ENCODE data around the gene SDCBP2. TPM values are rescaled to one million over a fixed set of nuclear protein-coding genes. Genes with fewer than 3 reads are reported as not detected.

SDCBP2 gene
- total and polyA plus RNA-seq, 2 experiments from 2014 or later, result 3.2 to 5.3 TPM

DNA sequence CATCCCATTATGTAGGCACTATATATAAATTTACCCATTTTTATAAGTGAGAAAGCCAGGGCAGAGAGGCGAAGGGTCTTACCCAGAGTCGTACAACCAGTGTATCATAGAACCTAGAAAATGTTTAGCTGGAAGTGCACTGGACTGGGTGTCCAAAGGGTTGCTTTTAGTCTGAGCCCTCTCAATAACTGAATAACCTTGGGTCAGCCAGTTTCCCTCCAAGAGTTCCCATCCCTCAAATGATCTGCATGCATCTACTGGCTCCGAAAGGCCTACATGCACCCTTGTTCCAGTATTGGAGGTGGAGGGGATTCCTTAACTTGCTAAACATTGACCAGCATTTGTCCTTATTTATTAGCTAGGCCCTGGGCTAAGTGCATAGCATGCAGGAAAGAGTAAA is 59.1 kb downstream of the SDCBP2 start:
- Histone ChIP-seq H4K20me1 (replicated peaks; ENCODE audit: insufficient read depth) (0 out of 2 replicates have a peak, but pooled peaks cover 2% of the 10 kb centered on the region), H3K4me3 (no peak overlapping the region), H3K27ac (ENCODE audit: low read depth) (no peak overlapping the region), H3K4me2 (no peak overlapping the region), H2AFZ (no peak overlapping the region), H3K27me3 (ENCODE audit: insufficient read depth) (peaks cover 8% of the 10 kb centered on the region; the same call in 1 of the 2 replicates), H3K9me2 (ENCODE audit: insufficient read depth) (no peaks in the 10 kb centered on the region), H3K79me2 (replicated peaks; ENCODE audit: insufficient read depth) (no peaks in the 10 kb centered on the region), H3F3A (replicated peaks; ENCODE audit: low read depth) (0 out of 2 replicates have a peak, but pooled peaks cover 7% of the 10 kb centered on the region), H3K36me3 (ENCODE audit: insufficient read depth) (no peaks in the 10 kb centered on the region), H3K4me1 (ENCODE audit: insufficient read depth) (peaks cover 15% of the 10 kb centered on the region)
- H3K4me1 Mint-ChIP-seq, result peaks cover 23% of the 10 kb centered on the region
- H3K36me3 Mint-ChIP-seq (ENCODE audit: low read depth), result no peaks in the 10 kb centered on the region
- no peak overlapping the region for H3K27ac Mint-ChIP-seq
- H3K27me3 Mint-ChIP-seq (ENCODE audit: insufficient read depth, low read depth, poor library complexity), result peaks cover 7% of the 10 kb centered on the region
- ATAC-seq, result no peak
- TF ChIP-seq JUNB (IDR thresholded peaks at IDR 0.05; ENCODE audit: unreplicated experiment), result no peak
- TF ChIP-seq NANOG (IDR thresholded peaks at IDR 0.05; ENCODE audit: borderline replicate concordance), result no peak
- TF ChIP-seq, protein P1, sequence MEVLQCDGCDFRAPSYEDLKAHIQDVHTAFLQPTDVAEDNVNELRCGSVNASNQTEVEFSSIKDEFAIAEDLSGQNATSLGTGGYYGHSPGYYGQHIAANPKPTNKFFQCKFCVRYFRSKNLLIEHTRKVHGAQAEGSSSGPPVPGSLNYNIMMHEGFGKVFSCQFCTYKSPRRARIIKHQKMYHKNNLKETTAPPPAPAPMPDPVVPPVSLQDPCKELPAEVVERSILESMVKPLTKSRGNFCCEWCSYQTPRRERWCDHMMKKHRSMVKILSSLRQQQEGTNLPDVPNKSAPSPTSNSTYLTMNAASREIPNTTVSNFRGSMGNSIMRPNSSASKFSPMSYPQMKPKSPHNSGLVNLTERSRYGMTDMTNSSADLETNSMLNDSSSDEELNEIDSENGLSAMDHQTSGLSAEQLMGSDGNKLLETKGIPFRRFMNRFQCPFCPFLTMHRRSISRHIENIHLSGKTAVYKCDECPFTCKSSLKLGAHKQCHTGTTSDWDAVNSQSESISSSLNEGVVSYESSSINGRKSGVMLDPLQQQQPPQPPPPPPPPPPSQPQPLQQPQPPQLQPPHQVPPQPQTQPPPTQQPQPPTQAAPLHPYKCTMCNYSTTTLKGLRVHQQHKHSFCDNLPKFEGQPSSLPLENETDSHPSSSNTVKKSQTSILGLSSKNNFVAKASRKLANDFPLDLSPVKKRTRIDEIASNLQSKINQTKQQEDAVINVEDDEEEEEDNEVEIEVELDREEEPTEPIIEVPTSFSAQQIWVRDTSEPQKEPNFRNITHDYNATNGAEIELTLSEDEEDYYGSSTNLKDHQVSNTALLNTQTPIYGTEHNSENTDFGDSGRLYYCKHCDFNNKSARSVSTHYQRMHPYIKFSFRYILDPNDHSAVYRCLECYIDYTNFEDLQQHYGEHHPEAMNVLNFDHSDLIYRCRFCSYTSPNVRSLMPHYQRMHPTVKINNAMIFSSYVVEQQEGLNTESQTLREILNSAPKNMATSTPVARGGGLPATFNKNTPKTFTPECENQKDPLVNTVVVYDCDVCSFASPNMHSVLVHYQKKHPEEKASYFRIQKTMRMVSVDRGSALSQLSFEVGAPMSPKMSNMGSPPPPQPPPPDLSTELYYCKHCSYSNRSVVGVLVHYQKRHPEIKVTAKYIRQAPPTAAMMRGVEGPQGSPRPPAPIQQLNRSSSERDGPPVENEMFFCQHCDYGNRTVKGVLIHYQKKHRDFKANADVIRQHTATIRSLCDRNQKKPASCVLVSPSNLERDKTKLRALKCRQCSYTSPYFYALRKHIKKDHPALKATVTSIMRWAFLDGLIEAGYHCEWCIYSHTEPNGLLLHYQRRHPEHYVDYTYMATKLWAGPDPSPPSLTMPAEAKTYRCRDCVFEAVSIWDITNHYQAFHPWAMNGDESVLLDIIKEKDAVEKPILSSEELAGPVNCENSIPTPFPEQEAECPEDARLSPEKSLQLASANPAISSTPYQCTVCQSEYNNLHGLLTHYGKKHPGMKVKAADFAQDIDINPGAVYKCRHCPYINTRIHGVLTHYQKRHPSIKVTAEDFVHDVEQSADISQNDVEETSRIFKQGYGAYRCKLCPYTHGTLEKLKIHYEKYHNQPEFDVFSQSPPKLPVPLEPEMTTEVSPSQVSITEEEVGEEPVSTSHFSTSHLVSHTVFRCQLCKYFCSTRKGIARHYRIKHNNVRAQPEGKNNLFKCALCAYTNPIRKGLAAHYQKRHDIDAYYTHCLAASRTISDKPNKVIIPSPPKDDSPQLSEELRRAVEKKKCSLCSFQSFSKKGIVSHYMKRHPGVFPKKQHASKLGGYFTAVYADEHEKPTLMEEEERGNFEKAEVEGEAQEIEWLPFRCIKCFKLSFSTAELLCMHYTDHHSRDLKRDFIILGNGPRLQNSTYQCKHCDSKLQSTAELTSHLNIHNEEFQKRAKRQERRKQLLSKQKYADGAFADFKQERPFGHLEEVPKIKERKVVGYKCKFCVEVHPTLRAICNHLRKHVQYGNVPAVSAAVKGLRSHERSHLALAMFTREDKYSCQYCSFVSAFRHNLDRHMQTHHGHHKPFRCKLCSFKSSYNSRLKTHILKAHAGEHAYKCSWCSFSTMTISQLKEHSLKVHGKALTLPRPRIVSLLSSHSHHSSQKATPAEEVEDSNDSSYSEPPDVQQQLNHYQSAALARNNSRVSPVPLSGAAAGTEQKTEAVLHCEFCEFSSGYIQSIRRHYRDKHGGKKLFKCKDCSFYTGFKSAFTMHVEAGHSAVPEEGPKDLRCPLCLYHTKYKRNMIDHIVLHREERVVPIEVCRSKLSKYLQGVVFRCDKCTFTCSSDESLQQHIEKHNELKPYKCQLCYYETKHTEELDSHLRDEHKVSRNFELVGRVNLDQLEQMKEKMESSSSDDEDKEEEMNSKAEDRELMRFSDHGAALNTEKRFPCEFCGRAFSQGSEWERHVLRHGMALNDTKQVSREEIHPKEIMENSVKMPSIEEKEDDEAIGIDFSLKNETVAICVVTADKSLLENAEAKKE (CRISPR knock-in tag; IDR thresholded peaks at IDR 0.05), result no peak
- TF ChIP-seq, protein P2, sequence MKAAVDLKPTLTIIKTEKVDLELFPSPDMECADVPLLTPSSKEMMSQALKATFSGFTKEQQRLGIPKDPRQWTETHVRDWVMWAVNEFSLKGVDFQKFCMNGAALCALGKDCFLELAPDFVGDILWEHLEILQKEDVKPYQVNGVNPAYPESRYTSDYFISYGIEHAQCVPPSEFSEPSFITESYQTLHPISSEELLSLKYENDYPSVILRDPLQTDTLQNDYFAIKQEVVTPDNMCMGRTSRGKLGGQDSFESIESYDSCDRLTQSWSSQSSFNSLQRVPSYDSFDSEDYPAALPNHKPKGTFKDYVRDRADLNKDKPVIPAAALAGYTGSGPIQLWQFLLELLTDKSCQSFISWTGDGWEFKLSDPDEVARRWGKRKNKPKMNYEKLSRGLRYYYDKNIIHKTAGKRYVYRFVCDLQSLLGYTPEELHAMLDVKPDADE (IDR thresholded peaks at IDR 0.05), result no peak
- TF ChIP-seq STAT1 (IDR thresholded peaks at IDR 0.05; ENCODE audit: unreplicated experiment), result no peak
- TF ChIP-seq EZH2 (IDR thresholded peaks at IDR 0.05; ENCODE audit: low read depth, unreplicated experiment), result no peak
- TF ChIP-seq, protein P3, sequence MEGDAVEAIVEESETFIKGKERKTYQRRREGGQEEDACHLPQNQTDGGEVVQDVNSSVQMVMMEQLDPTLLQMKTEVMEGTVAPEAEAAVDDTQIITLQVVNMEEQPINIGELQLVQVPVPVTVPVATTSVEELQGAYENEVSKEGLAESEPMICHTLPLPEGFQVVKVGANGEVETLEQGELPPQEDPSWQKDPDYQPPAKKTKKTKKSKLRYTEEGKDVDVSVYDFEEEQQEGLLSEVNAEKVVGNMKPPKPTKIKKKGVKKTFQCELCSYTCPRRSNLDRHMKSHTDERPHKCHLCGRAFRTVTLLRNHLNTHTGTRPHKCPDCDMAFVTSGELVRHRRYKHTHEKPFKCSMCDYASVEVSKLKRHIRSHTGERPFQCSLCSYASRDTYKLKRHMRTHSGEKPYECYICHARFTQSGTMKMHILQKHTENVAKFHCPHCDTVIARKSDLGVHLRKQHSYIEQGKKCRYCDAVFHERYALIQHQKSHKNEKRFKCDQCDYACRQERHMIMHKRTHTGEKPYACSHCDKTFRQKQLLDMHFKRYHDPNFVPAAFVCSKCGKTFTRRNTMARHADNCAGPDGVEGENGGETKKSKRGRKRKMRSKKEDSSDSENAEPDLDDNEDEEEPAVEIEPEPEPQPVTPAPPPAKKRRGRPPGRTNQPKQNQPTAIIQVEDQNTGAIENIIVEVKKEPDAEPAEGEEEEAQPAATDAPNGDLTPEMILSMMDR (conservative IDR thresholded peaks at IDR 0.05; ENCODE audit: low read depth in 2 of 2), result no peak
- no peak for TF ChIP-seq ZNF114 (CRISPR knock-in tag; IDR thresholded peaks at IDR 0.05)
- TF ChIP-seq, protein P4, sequence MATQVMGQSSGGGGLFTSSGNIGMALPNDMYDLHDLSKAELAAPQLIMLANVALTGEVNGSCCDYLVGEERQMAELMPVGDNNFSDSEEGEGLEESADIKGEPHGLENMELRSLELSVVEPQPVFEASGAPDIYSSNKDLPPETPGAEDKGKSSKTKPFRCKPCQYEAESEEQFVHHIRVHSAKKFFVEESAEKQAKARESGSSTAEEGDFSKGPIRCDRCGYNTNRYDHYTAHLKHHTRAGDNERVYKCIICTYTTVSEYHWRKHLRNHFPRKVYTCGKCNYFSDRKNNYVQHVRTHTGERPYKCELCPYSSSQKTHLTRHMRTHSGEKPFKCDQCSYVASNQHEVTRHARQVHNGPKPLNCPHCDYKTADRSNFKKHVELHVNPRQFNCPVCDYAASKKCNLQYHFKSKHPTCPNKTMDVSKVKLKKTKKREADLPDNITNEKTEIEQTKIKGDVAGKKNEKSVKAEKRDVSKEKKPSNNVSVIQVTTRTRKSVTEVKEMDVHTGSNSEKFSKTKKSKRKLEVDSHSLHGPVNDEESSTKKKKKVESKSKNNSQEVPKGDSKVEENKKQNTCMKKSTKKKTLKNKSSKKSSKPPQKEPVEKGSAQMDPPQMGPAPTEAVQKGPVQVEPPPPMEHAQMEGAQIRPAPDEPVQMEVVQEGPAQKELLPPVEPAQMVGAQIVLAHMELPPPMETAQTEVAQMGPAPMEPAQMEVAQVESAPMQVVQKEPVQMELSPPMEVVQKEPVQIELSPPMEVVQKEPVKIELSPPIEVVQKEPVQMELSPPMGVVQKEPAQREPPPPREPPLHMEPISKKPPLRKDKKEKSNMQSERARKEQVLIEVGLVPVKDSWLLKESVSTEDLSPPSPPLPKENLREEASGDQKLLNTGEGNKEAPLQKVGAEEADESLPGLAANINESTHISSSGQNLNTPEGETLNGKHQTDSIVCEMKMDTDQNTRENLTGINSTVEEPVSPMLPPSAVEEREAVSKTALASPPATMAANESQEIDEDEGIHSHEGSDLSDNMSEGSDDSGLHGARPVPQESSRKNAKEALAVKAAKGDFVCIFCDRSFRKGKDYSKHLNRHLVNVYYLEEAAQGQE (IDR thresholded peaks at IDR 0.05; ENCODE audit: unreplicated experiment), result no peak
- TF ChIP-seq EZH2phosphoT487 (IDR thresholded peaks at IDR 0.05; ENCODE audit: unreplicated experiment), result no peak
- TF ChIP-seq POLR2AphosphoS5 (IDR thresholded peaks at IDR 0.05; ENCODE audit: low read depth), result no peak
- TF ChIP-seq ZNF331 (CRISPR knock-in tag; IDR thresholded peaks at IDR 0.05; ENCODE audit: low read depth), result no peak
- TF ChIP-seq CREB1 (CRISPR knock-in tag; IDR thresholded peaks at IDR 0.05; ENCODE audit: low read depth), result no peak
- no peaks in the 10 kb centered on the region for H3K9me3 Mint-ChIP-seq
- H3K4me3 Mint-ChIP-seq, result no peak overlapping the region
- DNase-seq (ENCODE audit: low spot score), result no peak

All from GM23338 (cell line).